ENCODE data around the gene TRIO. TPM values are rescaled to one million over a fixed set of nuclear protein-coding genes. Genes with fewer than 3 reads are reported as not detected.

The TRIO gene
- total and polyA plus RNA-seq, 10 of the 15 experiments (the other 5 are each of a cell fraction or from before 2014, with no cell fraction given), result 5.1 to 96.4 (median 44.6) TPM

DNA sequence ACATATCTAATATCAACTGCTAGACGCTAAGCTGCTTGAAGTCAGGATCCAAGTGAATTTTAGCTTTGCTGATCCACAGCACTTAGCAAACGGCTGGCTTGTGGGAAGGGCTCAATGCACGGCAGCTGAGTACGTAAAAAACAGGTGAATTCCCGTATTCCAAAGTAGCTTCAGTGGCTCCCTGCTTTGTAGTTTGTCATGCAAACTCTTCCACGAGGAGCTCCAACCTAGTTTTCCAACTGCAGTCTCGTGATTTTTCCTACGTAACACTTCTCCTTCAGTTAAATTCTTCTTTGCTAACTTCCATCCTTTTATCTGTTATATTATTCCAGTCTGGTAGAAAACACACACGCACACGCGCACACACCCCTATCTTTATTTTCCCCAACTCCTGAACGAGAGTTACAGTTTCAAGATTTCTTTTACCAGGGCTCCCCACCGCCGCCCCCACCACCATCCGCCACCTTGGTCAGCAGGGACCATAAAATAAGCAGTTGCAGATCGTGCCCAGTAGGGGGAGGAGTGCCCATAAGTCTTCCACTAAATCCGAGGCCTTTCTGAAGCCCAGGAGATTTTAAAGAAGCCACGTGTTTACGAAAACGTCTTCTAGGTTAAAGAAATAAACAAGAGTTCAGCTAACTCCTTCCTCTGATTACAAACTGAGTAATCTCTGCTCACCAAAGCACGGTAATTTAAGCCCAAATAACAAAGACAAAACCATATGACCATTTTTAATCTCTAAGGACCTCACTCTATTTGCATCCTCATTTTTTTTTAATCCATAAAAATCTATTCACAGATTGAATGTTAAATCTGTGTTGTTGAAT is 34.8 kb upstream of the TRIO start (continued):
- TF ChIP-seq, protein P1, sequence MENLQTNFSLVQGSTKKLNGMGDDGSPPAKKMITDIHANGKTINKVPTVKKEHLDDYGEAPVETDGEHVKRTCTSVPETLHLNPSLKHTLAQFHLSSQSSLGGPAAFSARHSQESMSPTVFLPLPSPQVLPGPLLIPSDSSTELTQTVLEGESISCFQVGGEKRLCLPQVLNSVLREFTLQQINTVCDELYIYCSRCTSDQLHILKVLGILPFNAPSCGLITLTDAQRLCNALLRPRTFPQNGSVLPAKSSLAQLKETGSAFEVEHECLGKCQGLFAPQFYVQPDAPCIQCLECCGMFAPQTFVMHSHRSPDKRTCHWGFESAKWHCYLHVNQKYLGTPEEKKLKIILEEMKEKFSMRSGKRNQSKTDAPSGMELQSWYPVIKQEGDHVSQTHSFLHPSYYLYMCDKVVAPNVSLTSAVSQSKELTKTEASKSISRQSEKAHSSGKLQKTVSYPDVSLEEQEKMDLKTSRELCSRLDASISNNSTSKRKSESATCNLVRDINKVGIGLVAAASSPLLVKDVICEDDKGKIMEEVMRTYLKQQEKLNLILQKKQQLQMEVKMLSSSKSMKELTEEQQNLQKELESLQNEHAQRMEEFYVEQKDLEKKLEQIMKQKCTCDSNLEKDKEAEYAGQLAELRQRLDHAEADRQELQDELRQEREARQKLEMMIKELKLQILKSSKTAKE (IDR thresholded peaks at IDR 0.05; ENCODE audit: low read depth, poor library complexity, severe bottlenecking), result no peak
- TF ChIP-seq, protein P2, sequence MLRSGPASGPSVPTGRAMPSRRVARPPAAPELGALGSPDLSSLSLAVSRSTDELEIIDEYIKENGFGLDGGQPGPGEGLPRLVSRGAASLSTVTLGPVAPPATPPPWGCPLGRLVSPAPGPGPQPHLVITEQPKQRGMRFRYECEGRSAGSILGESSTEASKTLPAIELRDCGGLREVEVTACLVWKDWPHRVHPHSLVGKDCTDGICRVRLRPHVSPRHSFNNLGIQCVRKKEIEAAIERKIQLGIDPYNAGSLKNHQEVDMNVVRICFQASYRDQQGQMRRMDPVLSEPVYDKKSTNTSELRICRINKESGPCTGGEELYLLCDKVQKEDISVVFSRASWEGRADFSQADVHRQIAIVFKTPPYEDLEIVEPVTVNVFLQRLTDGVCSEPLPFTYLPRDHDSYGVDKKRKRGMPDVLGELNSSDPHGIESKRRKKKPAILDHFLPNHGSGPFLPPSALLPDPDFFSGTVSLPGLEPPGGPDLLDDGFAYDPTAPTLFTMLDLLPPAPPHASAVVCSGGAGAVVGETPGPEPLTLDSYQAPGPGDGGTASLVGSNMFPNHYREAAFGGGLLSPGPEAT (IDR thresholded peaks at IDR 0.05; ENCODE audit: low read depth), result no peak
- TF ChIP-seq, protein P3, sequence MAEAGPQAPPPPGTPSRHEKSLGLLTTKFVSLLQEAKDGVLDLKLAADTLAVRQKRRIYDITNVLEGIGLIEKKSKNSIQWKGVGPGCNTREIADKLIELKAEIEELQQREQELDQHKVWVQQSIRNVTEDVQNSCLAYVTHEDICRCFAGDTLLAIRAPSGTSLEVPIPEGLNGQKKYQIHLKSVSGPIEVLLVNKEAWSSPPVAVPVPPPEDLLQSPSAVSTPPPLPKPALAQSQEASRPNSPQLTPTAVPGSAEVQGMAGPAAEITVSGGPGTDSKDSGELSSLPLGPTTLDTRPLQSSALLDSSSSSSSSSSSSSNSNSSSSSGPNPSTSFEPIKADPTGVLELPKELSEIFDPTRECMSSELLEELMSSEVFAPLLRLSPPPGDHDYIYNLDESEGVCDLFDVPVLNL (IDR thresholded peaks at IDR 0.05; ENCODE audit: low read depth, low read length), result no peak
- TF ChIP-seq NR2C1 (IDR thresholded peaks at IDR 0.05), result no peak
- TF ChIP-seq STAT3 (IDR thresholded peaks at IDR 0.05; ENCODE audit: low read depth, low read length), result 0 out of 2 replicates have a peak, but pooled peaks have one; percentile 36
- no peak for TF ChIP-seq EZH2 (IDR thresholded peaks at IDR 0.05; ENCODE audit: borderline replicate concordance, control insufficient read depth, low read depth, low read length)
- TF ChIP-seq, protein P4, sequence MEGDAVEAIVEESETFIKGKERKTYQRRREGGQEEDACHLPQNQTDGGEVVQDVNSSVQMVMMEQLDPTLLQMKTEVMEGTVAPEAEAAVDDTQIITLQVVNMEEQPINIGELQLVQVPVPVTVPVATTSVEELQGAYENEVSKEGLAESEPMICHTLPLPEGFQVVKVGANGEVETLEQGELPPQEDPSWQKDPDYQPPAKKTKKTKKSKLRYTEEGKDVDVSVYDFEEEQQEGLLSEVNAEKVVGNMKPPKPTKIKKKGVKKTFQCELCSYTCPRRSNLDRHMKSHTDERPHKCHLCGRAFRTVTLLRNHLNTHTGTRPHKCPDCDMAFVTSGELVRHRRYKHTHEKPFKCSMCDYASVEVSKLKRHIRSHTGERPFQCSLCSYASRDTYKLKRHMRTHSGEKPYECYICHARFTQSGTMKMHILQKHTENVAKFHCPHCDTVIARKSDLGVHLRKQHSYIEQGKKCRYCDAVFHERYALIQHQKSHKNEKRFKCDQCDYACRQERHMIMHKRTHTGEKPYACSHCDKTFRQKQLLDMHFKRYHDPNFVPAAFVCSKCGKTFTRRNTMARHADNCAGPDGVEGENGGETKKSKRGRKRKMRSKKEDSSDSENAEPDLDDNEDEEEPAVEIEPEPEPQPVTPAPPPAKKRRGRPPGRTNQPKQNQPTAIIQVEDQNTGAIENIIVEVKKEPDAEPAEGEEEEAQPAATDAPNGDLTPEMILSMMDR (IDR thresholded peaks at IDR 0.05 in 2 of 3, conservative IDR thresholded peaks at IDR 0.05 in 1 of 3; ENCODE audit: control insufficient read depth in 2 of 3, extremely low read depth in 1 of 3, insufficient read depth in 1 of 3, low read depth in 3 of 3, low read length in 3 of 3), result peak; percentile 75 to 81 (median 77)
- no peak for TF ChIP-seq MEF2B (IDR thresholded peaks at IDR 0.05; ENCODE audit: partially characterized antibody, poor library complexity, severe bottlenecking)
- TF ChIP-seq, protein P5, sequence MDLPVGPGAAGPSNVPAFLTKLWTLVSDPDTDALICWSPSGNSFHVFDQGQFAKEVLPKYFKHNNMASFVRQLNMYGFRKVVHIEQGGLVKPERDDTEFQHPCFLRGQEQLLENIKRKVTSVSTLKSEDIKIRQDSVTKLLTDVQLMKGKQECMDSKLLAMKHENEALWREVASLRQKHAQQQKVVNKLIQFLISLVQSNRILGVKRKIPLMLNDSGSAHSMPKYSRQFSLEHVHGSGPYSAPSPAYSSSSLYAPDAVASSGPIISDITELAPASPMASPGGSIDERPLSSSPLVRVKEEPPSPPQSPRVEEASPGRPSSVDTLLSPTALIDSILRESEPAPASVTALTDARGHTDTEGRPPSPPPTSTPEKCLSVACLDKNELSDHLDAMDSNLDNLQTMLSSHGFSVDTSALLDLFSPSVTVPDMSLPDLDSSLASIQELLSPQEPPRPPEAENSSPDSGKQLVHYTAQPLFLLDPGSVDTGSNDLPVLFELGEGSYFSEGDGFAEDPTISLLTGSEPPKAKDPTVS (IDR thresholded peaks at IDR 0.05; ENCODE audit: low read depth, low read length), result no peak
- TF ChIP-seq, protein P6, sequence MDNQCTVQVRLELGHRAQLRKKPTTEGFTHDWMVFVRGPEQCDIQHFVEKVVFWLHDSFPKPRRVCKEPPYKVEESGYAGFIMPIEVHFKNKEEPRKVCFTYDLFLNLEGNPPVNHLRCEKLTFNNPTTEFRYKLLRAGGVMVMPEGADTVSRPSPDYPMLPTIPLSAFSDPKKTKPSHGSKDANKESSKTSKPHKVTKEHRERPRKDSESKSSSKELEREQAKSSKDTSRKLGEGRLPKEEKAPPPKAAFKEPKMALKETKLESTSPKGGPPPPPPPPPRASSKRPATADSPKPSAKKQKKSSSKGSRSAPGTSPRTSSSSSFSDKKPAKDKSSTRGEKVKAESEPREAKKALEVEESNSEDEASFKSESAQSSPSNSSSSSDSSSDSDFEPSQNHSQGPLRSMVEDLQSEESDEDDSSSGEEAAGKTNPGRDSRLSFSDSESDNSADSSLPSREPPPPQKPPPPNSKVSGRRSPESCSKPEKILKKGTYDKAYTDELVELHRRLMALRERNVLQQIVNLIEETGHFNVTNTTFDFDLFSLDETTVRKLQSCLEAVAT (IDR thresholded peaks at IDR 0.05), result 0 out of 2 replicates have a peak, but pooled peaks have one; percentile 6
- TF ChIP-seq YBX1 (IDR thresholded peaks at IDR 0.05), result no peak
- TF ChIP-seq, protein P7, sequence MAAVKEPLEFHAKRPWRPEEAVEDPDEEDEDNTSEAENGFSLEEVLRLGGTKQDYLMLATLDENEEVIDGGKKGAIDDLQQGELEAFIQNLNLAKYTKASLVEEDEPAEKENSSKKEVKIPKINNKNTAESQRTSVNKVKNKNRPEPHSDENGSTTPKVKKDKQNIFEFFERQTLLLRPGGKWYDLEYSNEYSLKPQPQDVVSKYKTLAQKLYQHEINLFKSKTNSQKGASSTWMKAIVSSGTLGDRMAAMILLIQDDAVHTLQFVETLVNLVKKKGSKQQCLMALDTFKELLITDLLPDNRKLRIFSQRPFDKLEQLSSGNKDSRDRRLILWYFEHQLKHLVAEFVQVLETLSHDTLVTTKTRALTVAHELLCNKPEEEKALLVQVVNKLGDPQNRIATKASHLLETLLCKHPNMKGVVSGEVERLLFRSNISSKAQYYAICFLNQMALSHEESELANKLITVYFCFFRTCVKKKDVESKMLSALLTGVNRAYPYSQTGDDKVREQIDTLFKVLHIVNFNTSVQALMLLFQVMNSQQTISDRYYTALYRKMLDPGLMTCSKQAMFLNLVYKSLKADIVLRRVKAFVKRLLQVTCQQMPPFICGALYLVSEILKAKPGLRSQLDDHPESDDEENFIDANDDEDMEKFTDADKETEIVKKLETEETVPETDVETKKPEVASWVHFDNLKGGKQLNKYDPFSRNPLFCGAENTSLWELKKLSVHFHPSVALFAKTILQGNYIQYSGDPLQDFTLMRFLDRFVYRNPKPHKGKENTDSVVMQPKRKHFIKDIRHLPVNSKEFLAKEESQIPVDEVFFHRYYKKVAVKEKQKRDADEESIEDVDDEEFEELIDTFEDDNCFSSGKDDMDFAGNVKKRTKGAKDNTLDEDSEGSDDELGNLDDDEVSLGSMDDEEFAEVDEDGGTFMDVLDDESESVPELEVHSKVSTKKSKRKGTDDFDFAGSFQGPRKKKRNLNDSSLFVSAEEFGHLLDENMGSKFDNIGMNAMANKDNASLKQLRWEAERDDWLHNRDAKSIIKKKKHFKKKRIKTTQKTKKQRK (IDR thresholded peaks at IDR 0.05; ENCODE audit: low read depth, low read length), result no peak
- TF ChIP-seq HDAC2 (IDR thresholded peaks at IDR 0.05), result no peak
